Thyroid gland (tissue), 4 donors: Measurements from ENCODE around the gene TRPC5OS. TPM values are rescaled to one million over a fixed set of nuclear protein-coding genes. Genes with fewer than 3 reads are reported as not detected.

ENCODE experiments used
- DNase-seq, 2 donors: peaks; one replicate each; pipeline ENCODE4 v3.0.0-alpha.2; 2019
- H3K27ac ChIP-seq, 3 donors: fragments of 200-600 bp; sonication (generic); 1 replicate in 2 of 3; 2 replicates in 1 of 3; pipeline ENCODE4 v1.5.1; 2016 to 2019; ENCODE audit warnings: mild to moderate bottlenecking in 1 of 3, moderate library complexity in 1 of 3
- H3K27me3 ChIP-seq: fragments of 200-600 bp; sonication (generic); one replicate; pipeline ENCODE4 v1.5.1; 2019
- H3K36me3 ChIP-seq, 2 donors: fragments of 200-600 bp; sonication (generic); one replicate each; pipeline ENCODE4 v1.5.1; 2016 to 2019
- H3K4me1 ChIP-seq, 2 donors: fragments of 200-600 bp; sonication (generic); one replicate each; pipeline ENCODE4 v1.5.1; 2017 to 2019
- H3K4me3 ChIP-seq, 3 donors: fragments of 200-600 bp; sonication (generic); replicated peaks in 1 of 3; 1 replicate in 2 of 3; 2 replicates in 1 of 3; pipeline ENCODE4 v1.5.1; 2016; ENCODE audit warnings: mild to moderate bottlenecking in 1 of 3
- H3K9me3 ChIP-seq: fragments of 200-600 bp; sonication (generic); one replicate; pipeline ENCODE4 v1.5.1; 2017
- CTCF ChIP-seq, 6 experiments: fragments of 200-600 bp in 3 of 6; fragments of 450-650 bp in 3 of 6; sonication (generic) in 3 of 6; IDR thresholded peaks; one replicate each; pipeline ENCODE4 v1.5.1; 2016 to 2019; ENCODE audit warnings: antibody characterized with exemption in 6 of 6, mild to moderate bottlenecking in 2 of 6, inconsistent platforms in 1 of 6, moderate library complexity in 1 of 6
- POLR2A ChIP-seq, 2 donors: fragments of 450-650 bp; IDR thresholded peaks; one replicate each; pipeline ENCODE4 v1.6.1; 2017; ENCODE audit warnings: antibody characterized with exemption in 2 of 2, mild to moderate bottlenecking in 2 of 2, moderate library complexity in 1 of 2
- WGBS, 2 donors: methylation state at CpG; one replicate each; pipeline ENCODE4 v1.1.5; 2017; 5-methylcytosine and 5-hydroxymethylcytosine counted together
- intact Hi-C: fragments of 100-400 bp; cut with DNase I; formaldehyde crosslinking; loops from one replicate; pipeline ENCODE4 v1.15.1; 2023
- total RNA-seq, 4 donors: library from RNA; depleted of rRNA; stranded (reverse); fragments of >200 nt; gene quantifications; one replicate each; pipeline ENCODE4 v1.2.3, GENCODE V29; 2016

TRPC5OS gene
- total RNA-seq, 4 donors from 2014 or later = 0.27 TPM; not detected in 3

- no peak overlapping the region for H3K27ac ChIP-seq
- WGBS, 2 donors = 87 to 100% methylated on average over 2 of the region's 2 CpGs
- intact Hi-C loops = no loop called here
- H3K27me3 ChIP-seq = no peaks in the 10 kb centered on the region
- H3K4me1 ChIP-seq = no peaks in the 10 kb centered on the region
- H3K36me3 ChIP-seq = no peaks in the 10 kb centered on the region
- no peak for TF ChIP-seq CTCF (IDR thresholded peaks at IDR 0.05)
- TF ChIP-seq POLR2A (IDR thresholded peaks at IDR 0.05) = no peak
- no peak for DNase-seq
- no peaks in the 10 kb centered on the region for H3K9me3 ChIP-seq
- H3K4me3 ChIP-seq = no peak overlapping the region
These were observed 10.7 kb downstream of the TRPC5OS start for GRCh38 chrX:111886678-111887077.

- no peaks in the 10 kb centered on the region for H3K27me3 ChIP-seq
- DNase-seq = no peak
- 80 to 82% methylated on average over 3 of the region's 3 CpGs for WGBS, 2 donors
- H3K36me3 ChIP-seq = no peaks in the 10 kb centered on the region
- H3K27ac ChIP-seq = no peak overlapping the region
- no peaks in the 10 kb centered on the region for H3K9me3 ChIP-seq
- H3K4me3 ChIP-seq = no peak overlapping the region
- TF ChIP-seq CTCF (IDR thresholded peaks at IDR 0.05) (no peak), POLR2A (IDR thresholded peaks at IDR 0.05) (no peak)
- no peaks in the 10 kb centered on the region for H3K4me1 ChIP-seq
- intact Hi-C loops = no loop called here
These were observed 12.6 kb downstream of the TRPC5OS start for GRCh38 chrX:111888600-111888999.

GRCh38 chrX:111892375-111892774, 16.4 kb downstream of the TRPC5OS start:
- no peak overlapping the region for H3K27ac ChIP-seq
- H3K4me1 ChIP-seq = no peaks in the 10 kb centered on the region
- no peaks in the 10 kb centered on the region for H3K36me3 ChIP-seq
- TF ChIP-seq POLR2A (IDR thresholded peaks at IDR 0.05) (no peak), CTCF (IDR thresholded peaks at IDR 0.05) (no peak)
- DNase-seq = no peak
- H3K4me3 ChIP-seq = no peak overlapping the region
- intact Hi-C loops = no loop called here
- 94 to 96% methylated on average over 2 of the region's 2 CpGs for WGBS, 2 donors
- H3K27me3 ChIP-seq = no peaks in the 10 kb centered on the region
- no peaks in the 10 kb centered on the region for H3K9me3 ChIP-seq

- Histone ChIP-seq H3K4me1 (no peaks in the 10 kb centered on the region), H3K27ac (no peak overlapping the region), H3K27me3 (no peaks in the 10 kb centered on the region), H3K4me3 (no peak overlapping the region), H3K9me3 (no peaks in the 10 kb centered on the region), H3K36me3 (no peaks in the 10 kb centered on the region)
- intact Hi-C loops = no loop called here
- no peak for DNase-seq
- WGBS, 2 donors = 79 to 89% methylated on average over 7 of the region's 7 CpGs
- TF ChIP-seq POLR2A (IDR thresholded peaks at IDR 0.05) (no peak), CTCF (IDR thresholded peaks at IDR 0.05) (no peak)
These were observed 20.2 kb downstream of the TRPC5OS start for GRCh38 chrX:111896148-111896547.

GRCh38 chrX:111914398-111915090, 38.6 kb downstream of the TRPC5OS start:
- intact Hi-C loops = no loop called here
- WGBS, 2 donors = 72 to 82% methylated on average over 7 of the region's 7 CpGs
- Histone ChIP-seq H3K9me3 (no peaks in the 10 kb centered on the region), H3K27ac (no peak overlapping the region), H3K27me3 (no peaks in the 10 kb centered on the region), H3K36me3 (no peaks in the 10 kb centered on the region), H3K4me3 (no peak overlapping the region), H3K4me1 (no peaks in the 10 kb centered on the region)
- no peak for DNase-seq
- TF ChIP-seq CTCF (IDR thresholded peaks at IDR 0.05) = no peak
- no peak for TF ChIP-seq POLR2A (IDR thresholded peaks at IDR 0.05)
